OCI-LY1 (cell line): Measurements from ENCODE around the gene SLC22A4.

Experiments
- CTCF ChIP-seq: fragments of 200-600 bp; sonication (generic), shearing (Covaris generic); IDR thresholded peaks from 2 replicates; pipeline ENCODE4 v1.5.1; 2017; ENCODE audit warnings: mild to moderate bottlenecking, antibody characterized with exemption, low read length, moderate library complexity, mixed read lengths
- EZH2 ChIP-seq: fragments of 200-600 bp; sonication (generic), shearing (Covaris generic); IDR thresholded peaks from 2 replicates; pipeline ENCODE4 v1.8.0; 2017; ENCODE audit warnings: borderline replicate concordance, mixed run types, mild to moderate bottlenecking, antibody characterized with exemption, low read length, moderate library complexity, mixed read lengths

GRCh38 chr5:132389585-132390286 lies 95.5 kb downstream of the SLC22A4 start:
- TF ChIP-seq CTCF (no peak), EZH2 (no peak)
